WTC11 (cell line): ENCODE results near the gene PAM16. TPM values are rescaled to one million over a fixed set of nuclear protein-coding genes. Genes with fewer than 3 reads are reported as not detected.
A peak's percentile ranks its signal among the peaks of the same experiment; 100 is the strongest.
"Not testable (repeated sequence)": the region's sequence is repeated elsewhere in the genome, so short reads cannot be mapped to it uniquely, and the experiment has no call there.

Experiments used
- ATAC-seq: fragments of 200-7000 bp; cut with Tn5 transposase; 2 replicates; pipeline ENCODE4 v1.10.0; 2021; ENCODE audit warnings: mild to moderate bottlenecking, moderate library complexity
- CTCF ChIA-PET: fragments of 300-600 bp; sonication (Branson Sonifier 250); formaldehyde crosslinking; loops from one replicate; lab custom pipeline; 2021; ENCODE audit warnings: antibody characterized with exemption; lab: Charles Lee
- POLR2A ChIA-PET: fragments of 350-600 bp; sonication (Branson Sonifier 250); formaldehyde crosslinking; loops from one replicate; lab custom pipeline; 2021; ENCODE audit warnings: antibody characterized with exemption; lab: Charles Lee
- DNase-seq: peaks from one replicate; pipeline ENCODE4 v3.0.0; 2021; ENCODE audit warnings: low spot score
- H3K27ac Mint-ChIP-seq: 2 replicates; pipeline ENCODE4 v1.8.0; 2021; ENCODE audit warnings: mixed read lengths
- H3K27me3 Mint-ChIP-seq: 2 replicates; pipeline ENCODE4 v1.8.0; 2021; ENCODE audit warnings: low read depth, mild to moderate bottlenecking, moderate library complexity, mixed read lengths
- H3K36me3 Mint-ChIP-seq: 2 replicates; pipeline ENCODE4 v1.8.0; 2021; ENCODE audit warnings: mixed read lengths
- H3K4me1 Mint-ChIP-seq: 2 replicates; pipeline ENCODE4 v1.8.0; 2022; ENCODE audit warnings: mixed read lengths
- H3K4me3 Mint-ChIP-seq: 2 replicates; pipeline ENCODE4 v1.8.0; 2021; ENCODE audit warnings: mild to moderate bottlenecking, moderate library complexity, mixed read lengths
- H3K9me3 Mint-ChIP-seq: 2 replicates; pipeline ENCODE4 v1.8.0; 2021; ENCODE audit warnings: mixed read lengths
- ATF2 ChIP-seq: sonication (generic); formaldehyde crosslinking; IDR thresholded peaks from 2 replicates; pipeline ENCODE4 v1.8.1; 2022; ENCODE audit warnings: low read depth, missing genetic modification reagents, borderline replicate concordance
- ATF6 ChIP-seq: sonication (generic); formaldehyde crosslinking; IDR thresholded peaks from 2 replicates; pipeline ENCODE4 v1.8.1; 2023; ENCODE audit warnings: mild to moderate bottlenecking, missing genetic modification reagents
- ELF4 ChIP-seq: sonication (generic); formaldehyde crosslinking; IDR thresholded peaks from 2 replicates; pipeline ENCODE4 v1.8.1; 2022; ENCODE audit warnings: low read depth, mild to moderate bottlenecking, moderate library complexity, missing genetic modification reagents
- ERG ChIP-seq: fragments of 250-450 bp; sonication (Bioruptor Pico); IDR thresholded peaks from 2 replicates; pipeline ENCODE4 v1.8.0; 2021; ENCODE audit warnings: mild to moderate bottlenecking
- FOXJ3 ChIP-seq: sonication (generic); formaldehyde crosslinking; IDR thresholded peaks from 2 replicates; pipeline ENCODE4 v1.9.0; 2021; ENCODE audit warnings: missing genetic modification reagents, mild to moderate bottlenecking, borderline replicate concordance
- FOXP1 ChIP-seq: sonication (generic); formaldehyde crosslinking; IDR thresholded peaks from 2 replicates; pipeline ENCODE4 v1.8.0; 2022; ENCODE audit warnings: missing genetic modification reagents, mild to moderate bottlenecking, moderate library complexity, borderline replicate concordance
- IRF2 ChIP-seq: sonication (generic); formaldehyde crosslinking; IDR thresholded peaks from 2 replicates; pipeline ENCODE4 v1.8.0; 2022; ENCODE audit warnings: low read depth, missing genetic modification reagents, borderline replicate concordance
- KAT7 ChIP-seq: sonication (generic); formaldehyde crosslinking; IDR thresholded peaks from 2 replicates; pipeline ENCODE4 v1.8.1; 2023; ENCODE audit warnings: missing genetic modification reagents, mild to moderate bottlenecking, borderline replicate concordance
- NR1H2 ChIP-seq: sonication (generic); formaldehyde crosslinking; IDR thresholded peaks from 2 replicates; pipeline ENCODE4 v1.9.0; 2021; ENCODE audit warnings: mild to moderate bottlenecking, moderate library complexity, missing genetic modification reagents
- NR2C2 ChIP-seq: sonication (generic); formaldehyde crosslinking; IDR thresholded peaks from 2 replicates; pipeline ENCODE4 v1.8.0; 2022; ENCODE audit warnings: mild to moderate bottlenecking, missing genetic modification reagents
- RELA ChIP-seq: sonication (generic); formaldehyde crosslinking; IDR thresholded peaks from 2 replicates; pipeline ENCODE4 v1.8.1; 2022; ENCODE audit warnings: missing genetic modification reagents, mild to moderate bottlenecking, borderline replicate concordance
- SP1 ChIP-seq: sonication (generic); formaldehyde crosslinking; conservative IDR thresholded peaks from 2 replicates; pipeline ENCODE4 v1.8.1; 2022; ENCODE audit warnings: missing genetic modification reagents
- TEAD1 ChIP-seq: sonication (generic); formaldehyde crosslinking; IDR thresholded peaks from 2 replicates; pipeline ENCODE4 v1.8.0; 2022; ENCODE audit warnings: mild to moderate bottlenecking, missing genetic modification reagents
- TEAD4 ChIP-seq: sonication (generic); formaldehyde crosslinking; IDR thresholded peaks from 2 replicates; pipeline ENCODE4 v1.8.0; 2022; ENCODE audit warnings: mild to moderate bottlenecking, missing genetic modification reagents
- USF1 ChIP-seq: sonication (generic); formaldehyde crosslinking; IDR thresholded peaks from 2 replicates; pipeline ENCODE4 v1.8.0; 2022; ENCODE audit warnings: mild to moderate bottlenecking, missing genetic modification reagents
- ZBTB21 ChIP-seq: sonication (generic); formaldehyde crosslinking; IDR thresholded peaks from 2 replicates; pipeline ENCODE4 v1.8.1; 2023; ENCODE audit warnings: mild to moderate bottlenecking, missing genetic modification reagents, borderline replicate concordance
- ZBTB43 ChIP-seq: sonication (generic); formaldehyde crosslinking; IDR thresholded peaks from 2 replicates; pipeline ENCODE4 v1.8.1; 2023; ENCODE audit warnings: mild to moderate bottlenecking, missing genetic modification reagents
- ZNF121 ChIP-seq: sonication (generic); formaldehyde crosslinking; IDR thresholded peaks from 2 replicates; pipeline ENCODE4 v1.8.0; 2023; ENCODE audit warnings: missing genetic modification reagents
- ZNF219 ChIP-seq: sonication (generic); formaldehyde crosslinking; IDR thresholded peaks from 2 replicates; pipeline ENCODE4 v1.8.0; 2023; ENCODE audit warnings: missing genetic modification reagents, mild to moderate bottlenecking, borderline replicate concordance
- ZNF232 ChIP-seq: sonication (generic); formaldehyde crosslinking; IDR thresholded peaks from 2 replicates; pipeline ENCODE4 v1.8.0; 2022; ENCODE audit warnings: mild to moderate bottlenecking, missing genetic modification reagents
- ZNF263 ChIP-seq: sonication (generic); formaldehyde crosslinking; IDR thresholded peaks from 2 replicates; pipeline ENCODE4 v1.8.1; 2022; ENCODE audit warnings: low read depth, mild to moderate bottlenecking, moderate library complexity, missing genetic modification reagents
- ZNF425 ChIP-seq: fragments of 250-450 bp; sonication (Bioruptor Pico); conservative IDR thresholded peaks from 2 replicates; pipeline ENCODE4 v1.9.0; 2021; ENCODE audit warnings: mild to moderate bottlenecking
- total RNA-seq: library from RNA; stranded (reverse); gene quantifications from 3 replicates; pipeline ENCODE4 v1.2.3, GENCODE V29; 2021

PAM16 gene
- total RNA-seq, 1 experiment from 2014 or later: 88.9 TPM

GRCh38 chr16:4334724-4335495 lies 16.2 kb downstream of the PAM16 start:
- peaks cover 5% of the 10 kb centered on the region for H3K36me3 Mint-ChIP-seq
- no peaks in the 10 kb centered on the region for H3K9me3 Mint-ChIP-seq
- POLR2A ChIA-PET: interaction anchor here (1.4 to 1.6 kb wide), 2 partner anchors 16 to 61 kb away, joined by 4 to 5 read pairs; partner anchors contain the start of genes PAM16 and TFAP4
- peak overlapping the region; percentile 45; the same call in 1 of the 2 replicates for H3K27ac Mint-ChIP-seq
- no peak for ATAC-seq
- 0 out of 2 replicates have a peak, but pooled peaks cover under 1% of the 10 kb centered on the region for H3K4me1 Mint-ChIP-seq
- TF ChIP-seq TEAD1 (CRISPR knock-in tag) (no peak), RELA (0 out of 2 replicates have a peak, but pooled peaks have one; percentile 32)
- TF ChIP-seq, all 79 proteins: peak for 1
- DNase-seq: no peak
- Mint-ChIP-seq H3K27me3 (no peaks in the 10 kb centered on the region), H3K4me3 (no peak overlapping the region)
- CTCF ChIA-PET: interaction anchor here (0.8 to 5.4 kb wide), 7 partner anchors 8 to 81 kb away, joined by 3 to 30 read pairs (median 7); partner anchors contain the start of gene GLIS2

- POLR2A ChIA-PET, ATAC-seq, H3K4me1 Mint-ChIP-seq, H3K9me3 Mint-ChIP-seq, H3K36me3 Mint-ChIP-seq, DNase-seq, H3K4me3 Mint-ChIP-seq, H3K27ac Mint-ChIP-seq, H3K27me3 Mint-ChIP-seq: not testable (repeated sequence)
- peak; percentile 49; the same call in 1 of the 2 replicates for TF ChIP-seq ZNF121 (CRISPR knock-in tag)
- CTCF ChIA-PET: interaction anchor here (1.1 to 9.3 kb wide), 5 partner anchors 23 to 72 kb away, joined by 4 to 185 read pairs (median 14); no protein-coding TSS in a partner anchor
These were observed 17.4 kb downstream of the PAM16 start for GRCh38 chr16:4333714-4334113.

- H3K9me3 Mint-ChIP-seq: no peaks in the 10 kb centered on the region
These were observed 17.8 kb downstream of the PAM16 start for GRCh38 chr16:4333308-4333638.

More at GRCh38 chr16:4333308-4333638, 17.8 kb downstream of the PAM16 start:
- Mint-ChIP-seq H3K27ac (no peak overlapping the region), H3K4me3 (no peak overlapping the region), H3K4me1 (peaks cover 12% of the 10 kb centered on the region), H3K36me3 (peaks cover 5% of the 10 kb centered on the region), H3K27me3 (no peaks in the 10 kb centered on the region)
- ChIA-PET CTCF (interaction anchor here (2.6 to 9.3 kb wide), 6 partner anchors 23 to 80 kb away, joined by 14 to 185 read pairs (median 38); partner anchors contain the start of gene TFAP4), POLR2A (no interaction called here)
- no peak for TF ChIP-seq ATF6 (CRISPR knock-in tag)
- no peak for TF ChIP-seq ZBTB43 (CRISPR knock-in tag)
- no peak for TF ChIP-seq IRF2 (CRISPR knock-in tag)
- no peak for TF ChIP-seq ZNF263
- no peak for TF ChIP-seq SP1 (CRISPR knock-in tag)
- TF ChIP-seq ELF4 (CRISPR knock-in tag): no peak
- TF ChIP-seq USF1 (CRISPR knock-in tag): no peak
- no peak for TF ChIP-seq FOXP1 (CRISPR knock-in tag)
- no peak for TF ChIP-seq ZBTB21 (CRISPR knock-in tag)
- TF ChIP-seq ATF2 (CRISPR knock-in tag): no peak
- TF ChIP-seq RELA: no peak
- no peak for TF ChIP-seq ZNF425 (CRISPR knock-in tag)
- no peak for TF ChIP-seq FOXJ3 (CRISPR knock-in tag)
- TF ChIP-seq ZNF219 (CRISPR knock-in tag): no peak
- no peak for TF ChIP-seq NR2C2
- no peak for TF ChIP-seq KAT7
- TF ChIP-seq ERG (CRISPR knock-in tag): no peak
- TF ChIP-seq TEAD4 (CRISPR knock-in tag): no peak
- no peak for TF ChIP-seq NR1H2 (CRISPR knock-in tag)
- no peak for TF ChIP-seq ZNF232
- ATAC-seq (no peak), DNase-seq (no peak)
